ENCODE data around the gene ATP8B4.

GRCh38 chr15:49863431-49864224, 255.4 kb downstream of the ATP8B4 start:
- no peak for TF ChIP-seq CTCF (IDR thresholded peaks at IDR 0.05; ENCODE audit: insufficient read depth, low read length, poor library complexity, severe bottlenecking)
- no peak for TF ChIP-seq EZH2phosphoT487 (conservative IDR thresholded peaks at IDR 0.05; ENCODE audit: low read length)

All from SU-DHL-6 (cell line).